D341Med (cell line): ENCODE measurements around the gene PACC1.
"Not testable (repeated sequence)": the region's sequence is repeated elsewhere in the genome, so short reads cannot be mapped to it uniquely, and the experiment has no call there.

Experiments used
- DNase-seq: peaks from one replicate; pipeline ENCODE4 v3.0.0; 2012; ENCODE audit warnings: low spot score

Gene PACC1

DNA sequence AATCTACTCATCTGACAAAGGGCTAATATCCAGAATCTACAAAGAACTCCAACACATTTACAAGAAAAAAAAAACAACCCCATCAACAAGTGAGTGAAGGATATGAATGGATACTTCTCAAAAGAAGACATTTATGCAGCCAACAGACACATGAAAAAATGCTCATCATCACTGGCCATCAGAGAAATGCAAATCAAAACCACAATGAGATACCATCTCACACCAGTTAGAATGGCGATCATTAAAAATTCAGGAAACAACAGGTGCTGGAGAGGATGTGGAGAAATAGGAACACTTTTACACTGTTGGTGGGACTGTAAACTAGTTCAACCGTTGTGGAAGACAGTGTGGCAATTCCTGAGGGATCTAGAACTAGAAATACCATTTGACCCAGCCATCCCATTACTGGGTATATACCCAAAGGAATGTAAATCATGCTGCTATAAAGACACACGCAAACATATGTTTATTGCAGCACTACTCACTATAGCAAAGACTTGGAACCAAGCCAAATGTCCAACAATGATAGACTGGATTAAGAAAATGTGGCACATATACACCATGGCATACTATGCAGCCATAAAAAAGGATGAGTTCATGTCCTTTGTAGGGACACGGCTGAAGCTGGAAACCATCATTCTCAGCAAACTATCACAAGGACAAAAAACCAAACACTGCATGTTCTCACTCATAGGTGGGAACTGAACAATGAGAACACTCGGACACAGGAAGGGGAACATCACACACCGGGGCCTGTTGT, 18.8 kb downstream of the PACC1 start:
- not testable (repeated sequence) for DNase-seq

DNA sequence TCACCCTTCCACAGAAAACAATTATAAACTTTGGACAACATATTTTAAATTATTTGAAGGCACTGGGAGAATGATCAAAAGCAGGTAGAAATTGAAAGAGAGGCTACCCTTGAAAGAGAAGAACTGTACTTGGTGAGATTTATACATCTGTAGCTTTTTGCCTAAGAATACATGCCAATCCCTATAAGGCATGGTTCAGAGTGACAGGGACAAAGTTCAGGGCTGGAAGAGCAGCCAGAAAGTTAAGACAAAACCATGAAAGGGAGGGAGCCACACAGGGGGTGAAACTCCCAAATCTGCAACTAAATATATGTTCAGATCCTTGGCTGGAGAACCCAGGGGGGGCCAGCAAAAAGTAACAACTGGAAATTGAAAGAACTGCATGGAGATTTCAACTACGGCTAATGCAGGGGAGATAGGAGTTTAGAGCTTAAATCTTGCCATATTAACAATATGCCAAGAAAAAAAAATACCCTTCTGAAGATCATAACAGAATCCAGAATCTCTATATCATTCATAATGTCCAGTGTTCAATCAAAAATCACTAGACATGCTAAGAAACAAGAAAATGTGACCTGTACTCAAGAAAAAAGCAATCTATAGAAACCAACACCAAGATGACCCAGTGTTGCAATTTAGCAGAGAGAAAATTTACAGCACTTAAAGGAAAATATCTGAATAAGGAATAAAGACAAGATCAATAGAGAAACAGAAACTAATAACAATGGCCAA, 25.5 kb downstream of the PACC1 start:
- DNase-seq = no peak

DNA sequence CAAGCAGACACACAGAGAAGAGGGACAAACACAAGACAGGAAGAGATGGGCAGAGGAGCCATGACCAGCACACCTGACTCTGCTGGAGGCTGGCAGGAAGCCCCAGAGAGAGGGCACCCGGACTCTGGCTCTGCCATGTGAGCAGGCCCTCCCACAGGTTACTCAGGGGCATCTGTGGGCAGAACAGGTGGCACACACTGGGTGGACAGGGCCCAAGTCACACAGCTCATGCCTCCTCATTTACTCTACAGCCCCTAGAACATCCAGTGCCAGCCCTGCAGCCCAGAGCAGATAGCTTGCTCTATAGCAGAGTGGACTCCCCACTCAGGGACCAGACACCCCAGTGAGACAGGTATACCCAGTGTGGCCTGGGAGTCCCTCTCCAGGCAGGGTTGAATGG, 28.7 kb downstream of the PACC1 start:
- no peak for DNase-seq

DNA sequence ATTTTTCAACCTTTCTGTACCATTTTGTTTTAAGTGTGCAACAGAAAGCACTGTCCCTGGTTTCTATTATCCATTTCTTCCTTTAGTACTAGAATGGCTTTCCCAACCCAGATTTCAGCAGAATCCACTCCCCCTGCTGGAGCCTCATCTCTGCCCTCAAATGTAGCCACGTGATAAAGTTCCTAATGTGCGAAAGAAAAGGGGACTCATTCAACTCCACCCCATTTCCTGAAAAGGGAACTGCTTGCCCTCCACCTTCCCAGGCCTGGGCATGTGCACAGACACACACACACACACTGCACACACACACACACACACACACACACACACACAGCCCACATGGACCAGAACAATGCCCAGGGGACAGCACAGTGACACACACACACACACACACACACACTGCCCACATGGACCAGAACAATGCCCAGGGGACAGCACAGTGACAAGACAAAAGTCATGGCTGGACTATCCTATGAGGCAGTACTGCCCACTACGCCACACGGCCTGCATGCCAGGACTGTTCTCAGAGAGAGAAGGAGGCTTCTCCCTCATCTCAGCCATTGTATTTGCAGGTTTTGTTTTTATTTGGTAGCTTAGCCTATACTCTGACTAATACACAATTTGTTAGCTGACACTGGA, 33.2 kb downstream of the PACC1 start:
- no peak for DNase-seq

DNA sequence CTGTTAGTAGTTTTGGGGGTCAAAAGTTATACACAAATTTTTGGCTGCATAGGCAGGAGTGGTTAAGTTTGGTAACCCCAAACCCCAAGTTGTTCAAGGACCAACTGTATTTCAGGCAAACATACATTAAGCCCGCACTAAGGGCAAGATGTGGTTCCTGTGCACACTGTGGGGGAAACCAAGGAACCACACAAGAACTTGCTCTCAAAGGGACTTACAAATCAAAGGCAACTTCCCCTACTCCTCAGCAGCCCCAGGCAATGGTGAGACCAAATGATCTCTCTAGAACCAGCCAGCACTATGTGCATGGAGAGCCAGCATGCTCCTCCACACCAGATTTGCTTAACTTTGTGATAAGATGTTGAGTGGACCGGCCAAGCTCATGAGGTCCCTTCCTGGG, 35.3 kb downstream of the PACC1 start:
- no peak for DNase-seq

DNA sequence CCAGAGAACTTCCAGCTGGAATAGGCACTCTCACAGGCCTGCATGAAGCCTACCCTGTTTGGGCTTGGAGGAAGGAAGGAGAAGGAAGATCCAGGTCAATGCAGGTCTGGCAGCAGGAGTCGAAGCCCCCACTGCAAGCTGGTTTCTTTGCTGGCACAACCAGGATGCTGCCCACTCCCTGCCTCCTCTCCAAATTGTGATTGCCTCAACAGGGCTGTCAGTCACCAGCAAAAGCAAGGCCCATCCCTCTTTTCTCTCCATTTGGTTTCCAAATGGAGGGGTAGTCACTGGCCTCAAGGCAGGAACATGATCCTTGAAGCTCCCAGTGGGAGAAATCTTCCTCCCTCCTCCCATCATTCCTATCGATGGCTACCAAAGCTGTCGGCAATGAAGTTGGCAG, 37.0 kb downstream of the PACC1 start:
- DNase-seq = no peak

DNA sequence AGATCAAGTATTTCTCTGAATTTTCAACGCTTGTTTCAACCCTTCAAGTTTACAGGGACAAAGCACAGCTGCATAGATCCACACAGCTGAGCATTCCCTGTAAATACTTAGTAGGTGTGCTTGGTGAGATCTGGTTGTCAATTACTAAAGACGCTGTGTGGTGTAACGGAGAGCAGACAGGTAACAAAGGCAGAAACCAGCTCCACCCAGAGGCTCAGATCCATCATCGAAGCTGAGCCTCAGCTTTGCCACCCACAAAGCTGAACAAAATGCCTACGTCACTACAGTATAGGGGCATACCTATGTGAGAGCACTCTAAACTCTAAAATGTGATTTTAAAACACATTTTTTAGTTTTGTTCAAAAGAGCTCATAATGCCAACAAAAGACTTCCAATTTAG, 38.7 kb downstream of the PACC1 start:
- DNase-seq = no peak

DNA sequence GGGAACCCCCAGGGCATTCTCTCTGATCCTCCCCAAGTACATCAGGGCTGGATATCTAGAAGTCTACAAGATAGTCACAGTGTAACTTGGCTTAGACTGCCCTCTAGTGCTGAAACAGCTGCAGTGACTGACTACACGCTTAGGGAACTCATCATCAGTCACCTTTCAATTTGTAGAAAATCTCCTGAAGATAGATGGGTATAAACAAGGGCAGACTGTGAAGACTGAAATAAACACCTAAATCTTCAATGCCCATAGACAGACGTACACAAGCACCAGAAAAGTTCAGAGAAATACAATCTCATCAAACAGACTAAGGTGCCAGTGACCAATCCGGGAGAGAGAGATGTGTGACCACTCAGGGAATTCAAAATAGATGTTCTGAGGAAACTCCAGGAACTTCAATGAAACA, 46.6 kb downstream of the PACC1 start:
- peak; percentile 82 for DNase-seq

DNA sequence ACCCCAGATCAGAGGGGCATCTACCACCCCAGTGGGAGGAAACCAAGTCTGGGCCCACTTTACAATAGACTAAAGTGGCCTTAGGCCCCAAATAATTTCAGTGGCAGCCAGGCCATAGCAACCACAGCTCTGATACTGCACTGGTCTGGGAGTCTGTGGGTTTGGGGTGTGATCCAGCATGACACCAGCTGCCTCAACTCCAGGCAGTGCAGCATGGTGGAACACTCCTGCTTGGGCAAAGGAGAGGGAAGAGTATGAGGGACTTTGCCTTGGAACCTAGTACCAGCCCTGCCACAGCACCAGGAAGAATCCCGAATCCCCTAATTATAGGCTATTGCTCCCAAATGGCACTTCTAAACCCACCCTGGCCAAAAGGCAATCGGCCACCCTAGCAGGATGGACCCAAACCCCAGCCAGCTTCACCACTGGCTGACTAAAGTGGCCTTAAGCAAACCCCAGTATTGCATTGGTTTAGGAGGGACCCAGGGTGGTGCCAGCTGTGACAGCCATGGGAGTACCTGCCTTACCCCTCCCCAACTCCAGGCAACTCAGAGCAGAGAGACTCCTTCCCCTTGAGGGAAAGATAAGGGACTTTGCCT, 47.1 kb downstream of the PACC1 start:
- DNase-seq = no peak

DNA sequence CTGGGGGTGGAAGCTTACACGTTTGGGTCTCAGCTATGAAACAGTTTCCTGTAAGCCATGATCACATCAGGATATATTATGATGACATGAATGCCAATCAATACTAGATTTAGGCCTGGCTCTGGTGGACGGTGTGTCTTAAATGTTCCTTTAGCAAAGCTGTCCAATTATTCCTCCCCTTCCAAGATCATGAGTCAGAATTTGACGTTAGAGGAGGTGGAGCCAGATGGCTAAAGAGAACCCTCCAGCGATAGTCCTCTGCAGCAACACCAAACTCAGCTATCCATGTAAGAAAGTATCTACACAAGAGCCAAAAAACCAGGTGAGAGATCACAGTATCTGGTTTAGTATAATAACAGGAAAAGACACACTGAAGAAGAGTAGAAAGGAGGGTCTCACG, 47.8 kb downstream of the PACC1 start:
- no peak for DNase-seq

DNA sequence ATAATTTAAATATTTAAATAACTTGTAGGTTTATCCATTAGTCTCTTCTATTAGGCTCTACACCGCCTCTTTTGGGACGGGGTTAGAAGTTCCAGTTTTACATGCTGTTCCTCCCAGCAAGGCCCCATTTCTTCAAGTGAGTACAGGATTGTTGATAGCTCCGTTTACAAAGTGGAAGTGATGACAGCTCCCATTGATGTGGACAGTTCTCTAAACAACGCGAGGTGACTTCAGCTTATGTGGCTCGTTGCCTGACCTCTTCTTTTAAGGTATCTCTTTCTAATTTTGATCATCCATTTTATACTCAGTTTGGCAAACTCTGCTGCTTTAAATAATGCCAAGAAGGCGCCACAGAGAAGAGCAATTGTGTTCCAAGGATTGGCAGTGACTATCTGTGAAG, 49.7 kb downstream of the PACC1 start:
- no peak for DNase-seq

DNA sequence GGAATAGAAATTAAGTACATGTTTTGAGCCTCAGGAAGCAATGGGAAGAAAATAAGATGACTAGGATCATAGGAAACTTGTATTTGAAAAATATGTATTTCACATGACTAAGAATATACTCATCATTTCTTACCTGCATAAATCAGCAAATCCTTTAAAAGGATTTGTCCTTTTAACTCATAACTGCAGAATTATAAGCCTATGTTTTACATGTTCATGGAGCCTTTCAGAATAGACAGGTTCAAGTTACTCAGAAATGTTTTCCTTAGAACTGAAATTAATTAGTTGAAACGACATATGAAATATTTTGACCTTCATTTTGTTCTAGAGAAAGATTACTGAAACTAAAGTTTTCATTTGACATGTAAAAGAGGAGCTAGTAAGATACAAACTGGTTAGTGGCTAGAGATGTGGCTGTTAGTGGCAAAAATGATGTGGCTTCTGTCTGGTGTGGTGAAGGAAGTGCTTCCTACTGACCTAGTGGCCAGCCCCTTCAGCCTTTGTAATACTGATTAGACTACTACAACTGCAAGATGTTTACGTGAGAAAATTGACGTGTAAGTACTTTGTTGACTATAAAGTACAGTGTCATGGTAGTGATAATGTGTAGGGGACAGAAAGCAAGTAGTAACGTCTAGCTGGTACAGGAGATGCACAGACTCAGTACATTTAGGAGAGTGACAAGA, 54.7 kb downstream of the PACC1 start:
- no peak for DNase-seq

DNA sequence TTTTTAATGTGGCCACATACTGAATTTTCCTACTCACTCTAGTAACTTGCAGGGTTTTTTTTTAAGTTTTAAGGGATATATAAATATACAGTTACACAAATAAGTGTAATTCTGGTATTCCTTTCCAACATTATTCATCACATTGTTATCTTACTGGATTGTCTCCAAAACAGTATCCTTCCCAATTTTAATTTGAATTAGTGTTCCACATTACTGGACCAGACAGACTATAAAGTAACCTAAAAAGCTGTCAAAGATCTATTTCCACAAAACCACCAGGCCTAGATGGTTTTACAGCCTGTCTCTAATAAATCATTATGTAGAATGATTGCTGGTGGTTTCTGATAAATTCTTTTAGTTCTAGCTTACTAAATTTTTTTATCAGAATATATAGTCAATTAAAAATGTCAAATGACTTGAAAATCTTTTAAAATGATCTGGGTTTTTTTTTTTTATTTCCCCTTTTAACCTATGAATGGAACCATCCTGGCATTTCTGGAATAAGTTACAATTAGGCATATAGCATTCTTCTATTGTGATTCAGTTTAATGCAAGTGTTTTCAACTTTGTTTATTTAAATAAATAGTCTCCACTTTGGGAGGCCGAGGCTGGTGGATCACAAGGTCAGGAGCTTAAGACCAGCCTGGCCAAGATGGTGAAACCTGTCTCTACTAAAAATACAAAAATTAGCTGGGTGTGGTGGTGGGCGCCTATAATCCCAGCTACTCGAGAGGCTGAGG, 59.3 kb downstream of the PACC1 start:
- DNase-seq = no peak

DNA sequence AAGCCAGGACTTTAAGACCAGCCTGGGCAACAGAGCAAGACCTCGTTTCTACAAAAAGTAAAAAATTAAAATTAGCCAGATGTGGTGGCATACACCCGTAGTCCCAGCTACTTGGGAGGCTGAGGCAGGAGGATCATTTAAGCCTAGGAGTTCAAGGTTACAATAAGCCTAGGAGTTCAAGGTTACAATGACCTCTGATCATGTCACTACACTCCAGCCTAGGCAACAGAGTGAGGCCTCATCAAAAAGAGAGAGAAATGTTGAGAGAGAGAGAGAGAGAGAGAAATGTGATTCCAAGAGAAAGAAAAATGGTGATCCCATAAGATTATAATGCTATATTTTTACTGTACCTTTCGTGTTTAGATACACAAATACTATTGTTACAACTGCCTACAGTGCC, 60.2 kb downstream of the PACC1 start:
- no peak for DNase-seq

DNA sequence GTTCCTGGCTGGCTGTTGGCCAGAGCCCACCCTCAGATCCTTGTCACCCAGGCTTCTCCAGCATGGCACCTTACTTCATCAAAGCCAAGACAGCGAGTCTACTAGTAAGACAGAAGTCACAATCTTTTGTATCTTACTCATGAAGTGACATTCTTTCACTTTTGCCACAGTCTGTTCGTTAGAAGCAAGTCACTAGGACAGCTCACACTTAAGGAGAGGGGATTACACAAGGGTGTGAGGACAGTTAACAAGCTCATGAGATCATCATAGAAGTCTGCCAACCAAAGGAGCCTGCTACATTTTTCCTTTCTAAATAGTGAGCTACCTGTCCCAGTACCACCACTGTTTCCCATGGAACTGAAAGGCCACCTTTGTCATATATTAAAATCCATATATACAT, 61.5 kb downstream of the PACC1 start:
- DNase-seq = no peak

DNA sequence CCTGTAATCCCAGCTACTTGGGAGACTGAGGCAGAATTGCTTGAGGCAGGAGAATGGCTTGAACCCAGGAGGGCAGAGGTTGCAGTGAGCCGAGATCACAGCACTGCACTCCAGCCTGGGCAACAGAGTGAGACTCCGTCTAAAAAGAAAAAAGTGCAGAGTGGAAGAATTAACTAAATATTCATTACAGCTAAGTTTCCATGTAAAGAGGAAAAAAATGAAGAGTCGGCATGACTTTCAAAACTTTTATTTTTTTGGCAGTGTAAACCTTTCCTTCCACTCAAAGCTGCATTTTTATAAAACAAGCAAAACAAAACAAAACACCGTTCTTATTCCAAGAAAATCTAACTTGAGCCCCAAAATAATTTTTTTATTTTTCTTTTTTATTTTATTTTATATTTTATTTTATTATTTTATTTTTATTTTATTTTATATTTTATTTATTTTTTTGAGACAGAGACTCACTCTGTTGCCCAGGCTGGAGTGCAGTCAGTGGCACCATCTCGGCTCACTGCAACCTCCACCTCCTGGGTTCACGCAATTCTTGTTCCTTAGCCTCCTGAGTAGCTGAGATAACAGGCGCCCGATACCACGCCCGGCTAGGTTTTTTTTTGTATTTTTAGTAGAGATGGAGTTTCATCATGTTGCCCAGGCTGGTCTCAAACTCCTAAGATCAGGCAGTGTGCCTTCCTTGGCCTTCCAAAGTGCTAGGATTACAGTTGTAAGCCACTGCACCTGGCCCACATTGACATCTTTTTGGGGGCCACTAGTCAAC, 62.9 kb downstream of the PACC1 start:
- DNase-seq = no peak

DNA sequence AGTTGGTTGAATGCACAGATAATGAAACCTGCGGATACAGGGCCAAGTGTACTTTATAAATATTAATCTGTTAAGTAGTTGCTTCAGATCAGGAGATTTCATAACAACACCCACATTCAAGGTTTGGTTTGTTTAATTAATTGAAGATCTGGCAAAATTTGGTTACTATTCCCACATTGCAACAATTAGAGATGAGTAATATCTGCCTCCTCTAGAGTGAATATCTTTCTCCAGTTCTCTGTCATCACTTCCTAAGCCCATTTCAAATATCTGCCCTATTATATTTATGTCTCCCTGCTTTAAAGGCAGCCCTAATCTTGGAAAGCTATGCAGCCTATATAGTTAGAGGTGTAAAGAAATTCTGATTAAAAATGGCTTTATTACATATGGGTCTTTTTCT, 68.1 kb downstream of the PACC1 start:
- no peak for DNase-seq

DNA sequence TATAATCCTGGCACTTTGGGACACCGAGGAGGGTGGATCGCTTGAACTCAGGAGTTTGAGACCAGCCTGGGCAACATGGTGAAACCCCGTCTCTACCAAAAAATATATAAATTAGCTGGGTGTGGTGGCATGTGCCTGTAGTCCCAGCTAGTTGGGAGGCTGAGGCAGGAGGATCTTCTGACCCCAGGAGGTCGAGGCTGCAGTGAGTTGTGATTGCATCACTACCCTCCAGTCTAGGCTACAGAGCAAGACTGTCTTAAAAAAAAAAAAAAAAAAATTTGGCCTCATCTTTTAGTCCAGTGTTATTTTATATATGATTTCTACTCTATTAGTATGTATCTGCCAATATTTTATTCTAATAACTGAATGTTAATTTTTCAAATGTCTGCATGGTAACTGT, 69.8 kb downstream of the PACC1 start:
- DNase-seq = no peak

DNA sequence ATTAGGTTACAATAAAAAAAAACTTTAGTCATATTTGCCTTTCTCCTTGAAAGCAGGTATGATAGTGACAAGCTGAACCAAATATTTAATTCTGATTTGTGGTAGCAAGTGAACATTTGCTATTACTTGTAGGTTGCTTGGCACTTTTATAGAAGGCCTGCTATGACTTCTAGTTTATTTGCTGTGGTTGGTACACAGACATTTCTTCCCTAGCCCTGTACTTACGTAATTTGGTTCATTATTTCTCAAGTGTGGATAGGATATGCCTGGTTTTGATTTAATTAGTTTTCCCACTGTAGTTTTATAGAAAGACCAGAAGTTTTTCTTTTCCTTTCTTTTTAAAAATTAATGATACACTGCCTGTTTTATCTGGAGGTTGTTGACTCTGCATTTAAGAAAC, 73.6 kb downstream of the PACC1 start:
- DNase-seq = no peak

DNA sequence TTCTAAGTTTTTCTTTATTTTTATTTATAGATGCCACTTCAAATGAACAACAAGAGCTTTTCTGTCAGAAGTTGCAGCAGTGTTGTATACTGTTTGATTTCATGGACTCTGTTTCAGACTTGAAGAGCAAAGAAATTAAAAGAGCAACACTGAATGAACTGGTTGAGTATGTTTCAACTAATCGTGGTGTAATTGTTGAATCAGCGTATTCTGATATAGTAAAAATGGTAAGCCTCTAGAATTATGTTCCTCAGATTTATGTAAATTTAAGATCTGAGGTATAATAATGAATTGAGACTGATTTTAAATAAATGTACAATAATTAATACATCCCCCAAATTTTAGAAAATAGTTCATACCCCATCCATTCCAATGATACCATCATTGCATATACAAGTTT, 85.6 kb downstream of the PACC1 start:
- DNase-seq = no peak

DNA sequence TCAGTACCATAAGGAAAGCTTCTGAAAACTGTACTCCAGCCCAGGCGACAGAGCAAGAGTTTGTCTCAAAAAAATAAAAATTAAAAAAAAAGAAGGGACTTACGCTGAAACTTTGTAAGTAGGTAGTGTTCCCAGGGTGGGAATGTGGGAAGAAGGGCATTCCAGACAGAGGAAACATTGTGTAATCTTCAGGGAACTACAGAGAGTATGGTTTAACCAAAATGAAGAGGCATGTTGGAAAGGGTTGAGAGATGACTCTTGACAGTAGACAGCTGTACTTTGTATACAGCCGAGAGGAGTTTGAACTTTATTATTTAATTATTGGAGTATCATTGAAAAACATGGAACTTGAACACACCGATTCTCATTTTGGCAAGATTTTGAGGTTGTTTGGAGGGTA, 86.4 kb downstream of the PACC1 start:
- no peak for DNase-seq
